Heart right ventricle (tissue), 16 donors: ENCODE results near the gene SLC2A4RG. TPM values are rescaled to one million over a fixed set of nuclear protein-coding genes. Genes with fewer than 3 reads are reported as not detected.

Source experiments
- ATAC-seq, 8 donors: fragments of 200-7000 bp; cut with Tn5 transposase; one replicate each; pipeline ENCODE4 v1.9.1; 2020; ENCODE audit warnings: mild to moderate bottlenecking in 8 of 8, moderate library complexity in 8 of 8, moderate number of reproducible peaks in 1 of 8
- DNase-seq, 2 donors: peaks; one replicate each; pipeline ENCODE4 v3.0.0-alpha.2; 2020
- H3K27ac ChIP-seq, 10 donors: fragments of 200-600 bp; sonication (generic) in 2 of 10; one replicate each; pipeline versions ENCODE4 v1.5.0 to v1.8.0; 2020 to 2022; ENCODE audit warnings: mild to moderate bottlenecking in 3 of 10
- H3K27me3 ChIP-seq, 7 donors: fragments of 200-600 bp; one replicate each; pipeline ENCODE4 v1.8.0; 2021 to 2022; ENCODE audit warnings: mild to moderate bottlenecking in 2 of 7
- H3K36me3 ChIP-seq, 9 donors: fragments of 200-600 bp; sonication (generic) in 1 of 9; one replicate each; pipeline versions ENCODE4 v1.5.0 to v1.8.0; 2020 to 2022; ENCODE audit warnings: mild to moderate bottlenecking in 2 of 9
- H3K4me1 ChIP-seq, 9 donors: fragments of 200-600 bp; sonication (generic) in 1 of 9; one replicate each; pipeline versions ENCODE4 v1.5.0 to v1.8.0; 2020 to 2022; ENCODE audit warnings: mild to moderate bottlenecking in 4 of 9
- H3K4me3 ChIP-seq, 10 donors: fragments of 200-600 bp; sonication (generic) in 2 of 10; one replicate each; pipeline versions ENCODE4 v1.5.0 to v1.8.0; 2020 to 2022; ENCODE audit warnings: mild to moderate bottlenecking in 7 of 10, moderate library complexity in 2 of 10
- H3K9me3 ChIP-seq, 11 donors: fragments of 200-600 bp in 10 of 11; sonication (generic) in 2 of 11; one replicate each; pipeline versions ENCODE4 v1.5.0 to v1.8.0; 2013 to 2022; ENCODE audit warnings: mild to moderate bottlenecking in 2 of 11, control low read depth in 1 of 11, moderate library complexity in 1 of 11
- WGBS, 2 donors: extraction: QIAGEN DNeasy Blood & Tissue Kit; methylation state at CpG; one replicate each; pipeline ENCODE4 v1.1.7; 2013; ENCODE audit warnings: inconsistent platforms in 1 of 2; 5-methylcytosine and 5-hydroxymethylcytosine counted together
- intact Hi-C, 10 donors: fragments of 100-400 bp; cut with DNase I; formaldehyde crosslinking; loops; one replicate each; pipeline versions ENCODE4 v1.11.1 to v1.14.2; 2022
- long read RNA-seq, 3 donors: library from polyadenylated mRNA; unstranded; transcript quantifications; one replicate each; pipeline ENCODE4 v2.0.0, GENCODE V29; 2020 to 2021
- polyA plus RNA-seq, 2 donors: library from polyadenylated mRNA; stranded (reverse); fragments of 200-250 nt; gene quantifications; one replicate each; pipeline ENCODE4 v1.2.3, GENCODE V29; 2013
- total RNA-seq, 10 donors: library from RNA; stranded (reverse); fragmentation: NEBNext Ultra II Directional in 3 of 10; extraction: Animal tissue kit (Norgen Biotek cat#: 25700) in 3 of 10; gene quantifications; one replicate each; pipeline versions ENCODE4 v1.2.1 to v1.2.4, GENCODE V29; 2021 to 2023
- TF ChIP-seq, protein P1 (sequence below), 9 donors: fragments of 200-600 bp; sonication (generic) in 2 of 9; IDR thresholded peaks; one replicate each; pipeline versions ENCODE4 v1.5.0 to v1.8.0; 2021 to 2022; ENCODE audit warnings: antibody characterized with exemption in 9 of 9, mild to moderate bottlenecking in 5 of 9, moderate library complexity in 1 of 9
- donor health status: Arrhythmogenic right ventricular cardiomyopathy.
- donor health status: ischemic (EF 13 %, LVEDD 7.1; RV severe dilation, severe dysfunction).
- donor health status: healthy with polysubstance abuse.
- donor health status: DM: no; HTN: yes; CAD: no.
- donor health status: DM: no; HTN: no; CAD: no.
- donor health status: ischemic (EF 25% LVEDD 6.9; RV normal size, moderate dysfunction).
- donor health status: ischemic (EF 25% LVEDD 5.7; RV mildly dilated, moderate dysfunction).
- donor health status: healthy.
- donor health status: DM: yes; HTN: yes; CAD: no.
- donor health status: Ischemic cardiomyopathy.
- donor health status: ischemic (EF 35%, LVEDD 5.7; RV mildly dilated, moderate dysfunction).
- donor health status: nonischemic (EF 11% LVEDD 7.7; RV severe dilation, severe dysfunction).
- donor health status: DM: yes; HTN: yes; CAD: no.
- donor health status: PGD.
- donor health status: ischemic (EF 29% LVEDD 5.4; RV normal size, mild dysfunction).
- donor health status: nonischemic (EF 23%, LVEDD 6.1; RV moderate dilation, normal function).

SLC2A4RG gene, protein sequence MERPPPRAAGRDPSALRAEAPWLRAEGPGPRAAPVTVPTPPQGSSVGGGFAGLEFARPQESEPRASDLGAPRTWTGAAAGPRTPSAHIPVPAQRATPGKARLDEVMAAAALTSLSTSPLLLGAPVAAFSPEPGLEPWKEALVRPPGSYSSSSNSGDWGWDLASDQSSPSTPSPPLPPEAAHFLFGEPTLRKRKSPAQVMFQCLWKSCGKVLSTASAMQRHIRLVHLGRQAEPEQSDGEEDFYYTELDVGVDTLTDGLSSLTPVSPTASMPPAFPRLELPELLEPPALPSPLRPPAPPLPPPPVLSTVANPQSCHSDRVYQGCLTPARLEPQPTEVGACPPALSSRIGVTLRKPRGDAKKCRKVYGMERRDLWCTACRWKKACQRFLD
- total RNA-seq (10 to 100 TPM; 64.4 to 85.3 (median 76.8) TPM), polyA plus RNA-seq (100 to 1,000 TPM in 1 of 2 donors, 10 to 100 TPM in 1; 36.3 to 114 TPM)
- long read RNA-seq, donor 1, transcript SLC2A4RG-201 (8 exons, 1,731 nt), result major isoform, 26 of 58 reads
- long read RNA-seq, donor 1, partial matches to known transcripts, result 23 of 58 reads
- long read RNA-seq, donor 1, other reads (novel, unspliced or antisense), result 5 of 58 reads
- long read RNA-seq, donor 2, transcript SLC2A4RG-201 (8 exons, 1,731 nt), result major isoform, 40 of 100 reads
- long read RNA-seq, donor 2, transcript SLC2A4RG-208 (2 exons, 502 nt), result minor isoform, 5 of 100 reads
- long read RNA-seq, donor 2, partial matches to known transcripts, result 11 of 100 reads
- long read RNA-seq, donor 2, other reads (novel, unspliced or antisense), result 44 of 100 reads
- long read RNA-seq, donor 3, partial matches to known transcripts, result 17 of 21 reads
- long read RNA-seq, donor 3, other reads (novel, unspliced or antisense), result 4 of 21 reads

DNA sequence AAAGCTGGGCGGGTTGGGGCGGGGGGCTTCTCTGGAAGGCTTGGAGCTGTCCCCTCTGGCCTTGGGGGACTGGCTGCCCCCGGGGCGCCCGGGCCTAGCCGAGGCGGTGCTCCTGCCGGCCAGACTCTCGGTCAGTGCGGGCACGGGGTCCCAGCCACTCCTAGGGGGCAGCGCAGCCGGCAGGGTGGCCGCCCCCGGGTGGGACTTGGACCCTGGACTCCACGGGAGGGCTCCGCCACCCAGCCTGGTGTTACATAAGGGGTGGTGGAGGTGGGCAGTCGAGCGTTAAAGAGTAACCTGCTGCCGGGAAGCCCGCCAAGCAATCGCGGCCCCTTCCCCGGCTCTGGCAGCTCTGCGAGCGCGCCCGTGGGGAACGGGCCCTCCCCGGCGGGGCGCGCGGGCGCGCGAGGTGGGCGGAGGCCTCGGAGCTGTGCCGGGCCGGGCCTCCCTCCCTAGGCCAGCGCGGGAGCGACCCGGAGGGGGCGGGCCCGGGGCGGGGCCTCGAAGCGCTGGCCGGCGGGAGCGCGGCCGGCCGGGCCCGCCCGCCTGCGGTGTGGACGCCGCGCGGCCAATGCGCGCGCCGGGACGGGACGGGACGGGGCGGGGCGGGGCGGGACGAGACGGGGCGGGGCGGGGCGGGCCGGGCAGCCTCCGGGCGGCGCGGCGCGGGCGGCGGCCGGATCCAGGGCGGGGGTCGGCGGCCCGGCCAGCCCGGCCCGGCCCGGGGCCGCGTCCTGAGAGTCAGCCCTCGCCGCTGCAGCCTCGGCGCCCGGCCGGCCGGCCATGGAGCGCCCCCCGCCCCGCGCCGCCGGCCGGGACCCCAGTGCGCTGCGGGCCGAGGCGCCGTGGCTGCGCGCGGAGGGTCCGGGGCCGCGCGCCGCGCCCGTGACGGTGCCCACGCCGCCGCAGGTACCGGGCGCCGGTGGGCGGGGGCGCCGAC, at the start of gene SLC2A4RG:
TSS of gene SLC2A4RG (plus strand) at position 647 of the 940 bp plus-strand sequence. CDS start at position 784, 137 bp downstream.
- intact Hi-C loops, result loop anchor here in 1 of 10 donors (10.0 kb wide), 1 partner anchor 85 kb away; the partner anchor contains the start of genes RTEL1 and STMN3
- no peaks in the 10 kb centered on the region for H3K9me3 ChIP-seq
- DNase-seq, result peak; percentile 79 to 85
- TF ChIP-seq, protein P1, sequence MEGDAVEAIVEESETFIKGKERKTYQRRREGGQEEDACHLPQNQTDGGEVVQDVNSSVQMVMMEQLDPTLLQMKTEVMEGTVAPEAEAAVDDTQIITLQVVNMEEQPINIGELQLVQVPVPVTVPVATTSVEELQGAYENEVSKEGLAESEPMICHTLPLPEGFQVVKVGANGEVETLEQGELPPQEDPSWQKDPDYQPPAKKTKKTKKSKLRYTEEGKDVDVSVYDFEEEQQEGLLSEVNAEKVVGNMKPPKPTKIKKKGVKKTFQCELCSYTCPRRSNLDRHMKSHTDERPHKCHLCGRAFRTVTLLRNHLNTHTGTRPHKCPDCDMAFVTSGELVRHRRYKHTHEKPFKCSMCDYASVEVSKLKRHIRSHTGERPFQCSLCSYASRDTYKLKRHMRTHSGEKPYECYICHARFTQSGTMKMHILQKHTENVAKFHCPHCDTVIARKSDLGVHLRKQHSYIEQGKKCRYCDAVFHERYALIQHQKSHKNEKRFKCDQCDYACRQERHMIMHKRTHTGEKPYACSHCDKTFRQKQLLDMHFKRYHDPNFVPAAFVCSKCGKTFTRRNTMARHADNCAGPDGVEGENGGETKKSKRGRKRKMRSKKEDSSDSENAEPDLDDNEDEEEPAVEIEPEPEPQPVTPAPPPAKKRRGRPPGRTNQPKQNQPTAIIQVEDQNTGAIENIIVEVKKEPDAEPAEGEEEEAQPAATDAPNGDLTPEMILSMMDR (IDR thresholded peaks at IDR 0.05), result no peak
- peak within 1 kb of the TSS; percentile 38 to 86 (median 72) for H3K4me3 ChIP-seq
- peaks cover 31 to 52% (median 38%) of the 10 kb centered on the region in 9 donors for H3K4me1 ChIP-seq
- peaks cover 0 to 59% (median 25%) of the 10 kb centered on the region in 9 donors for H3K36me3 ChIP-seq
- WGBS, 2 donors, result 0 to 1% methylated on average over 72 to 121 of the region's 136 CpGs
- ATAC-seq, result peak; percentile 60 to 82 (median 67)
- H3K27ac ChIP-seq, result peak within 1 kb of the TSS; percentile 86 to 98 (median 95)
- peaks cover 0 to 19% (median 0%) of the 10 kb centered on the region in 7 donors for H3K27me3 ChIP-seq

DNA sequence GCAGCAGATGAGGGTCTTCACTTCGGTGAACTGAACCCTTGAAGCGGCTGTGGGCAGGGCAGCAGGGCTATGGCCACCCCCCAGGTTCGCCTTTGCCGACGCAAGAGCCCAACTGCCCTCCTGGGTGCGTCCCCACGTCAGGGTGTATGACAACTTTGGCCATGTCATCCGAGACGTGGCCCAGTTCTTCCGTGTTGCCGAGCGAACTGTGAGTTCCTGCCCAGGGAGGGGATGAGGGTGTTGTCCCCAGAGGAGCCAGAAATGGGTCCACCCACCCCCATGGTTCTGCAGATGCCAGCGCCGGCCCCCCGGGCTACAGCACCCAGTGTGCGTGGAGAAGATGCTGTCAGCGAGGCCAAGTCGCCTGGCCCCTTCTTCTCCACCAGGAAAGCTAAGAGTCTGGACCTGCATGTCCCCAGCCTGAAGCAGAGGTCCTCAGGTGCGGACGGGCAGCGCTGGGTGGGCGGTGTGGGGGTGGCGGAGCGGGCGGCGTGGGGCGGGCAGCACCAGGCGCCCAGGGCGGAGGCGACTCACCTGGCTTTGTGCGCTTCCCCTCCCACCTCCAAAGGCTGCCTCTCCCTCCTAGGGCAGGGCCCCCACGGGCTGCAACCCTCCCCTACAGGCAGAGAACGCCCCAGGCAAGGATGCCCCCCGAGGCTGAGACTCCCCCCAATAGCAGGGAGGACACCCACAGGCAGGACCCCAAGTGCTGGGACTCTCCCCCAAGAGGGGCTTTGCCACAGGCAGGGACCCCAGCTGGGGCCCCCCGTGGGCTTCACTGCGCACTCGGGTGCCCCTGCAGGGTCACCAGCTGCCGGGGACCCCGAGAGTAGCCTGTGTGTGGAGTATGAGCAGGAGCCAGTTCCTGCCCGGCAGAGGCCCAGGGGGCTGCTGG, 49.3 kb upstream of the SLC2A4RG start:
- Histone ChIP-seq H3K9me3 (no peaks in the 10 kb centered on the region), H3K27me3 (no peaks in the 10 kb centered on the region), H3K4me3 (no peak overlapping the region), H3K36me3 (peaks cover 0 to 23% (median 5%) of the 10 kb centered on the region in 9 donors), H3K4me1 (peaks cover 27 to 57% (median 46%) of the 10 kb centered on the region in 9 donors), H3K27ac (peak overlapping the region in 1 of 10 donors; percentile 96)
- WGBS, 2 donors, result 92 to 93% methylated on average over 36 to 40 of the region's 40 CpGs
- no peak for ATAC-seq
- TF ChIP-seq, protein P1 (IDR thresholded peaks at IDR 0.05), result no peak
- intact Hi-C loops, result no loop called here
- no peak for DNase-seq

DNA sequence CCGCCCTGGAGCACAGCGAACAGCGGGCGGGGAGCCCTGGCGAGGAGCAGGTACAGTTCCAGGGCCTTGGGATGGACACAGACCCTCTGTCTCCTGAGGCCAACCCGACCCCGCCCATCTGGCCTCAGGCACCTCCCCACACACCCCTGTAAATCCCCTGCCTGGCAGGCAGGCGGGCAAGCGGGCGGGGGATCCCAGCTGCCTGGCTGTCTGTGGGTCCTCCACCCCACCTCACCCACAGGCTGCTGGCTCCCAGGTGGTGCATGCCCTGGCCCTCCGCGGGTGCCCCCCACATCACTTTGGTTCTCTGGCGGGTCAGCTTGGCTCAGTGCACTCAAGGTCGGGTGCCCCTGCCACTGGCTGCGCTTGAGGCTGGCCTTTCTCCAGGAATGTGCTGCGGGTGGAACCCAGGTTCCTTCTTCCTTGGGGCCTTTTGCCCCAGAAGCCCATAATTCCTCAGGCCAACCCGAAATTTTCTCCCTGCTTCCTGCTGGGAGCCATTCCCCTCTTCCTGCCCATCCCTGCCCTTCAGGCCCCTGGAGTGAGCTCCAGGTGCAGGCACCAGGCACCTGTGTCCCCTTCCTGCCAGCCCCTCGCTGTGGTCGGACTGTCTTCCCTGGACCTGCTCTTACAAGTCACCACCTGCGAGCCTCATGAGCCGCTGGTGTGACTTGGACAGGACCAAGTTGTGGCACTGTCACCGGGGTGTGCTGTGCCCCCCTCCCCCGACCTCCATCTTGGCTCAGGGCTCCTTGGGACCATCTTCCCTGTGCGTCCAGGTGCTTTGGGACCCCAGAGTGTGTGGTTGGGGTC, 48.5 kb upstream of the SLC2A4RG start:
- H3K4me3 ChIP-seq, result no peak overlapping the region
- H3K4me1 ChIP-seq, result peaks cover 28 to 56% (median 48%) of the 10 kb centered on the region in 9 donors
- ATAC-seq, result no peak
- H3K36me3 ChIP-seq, result peaks cover 0 to 26% (median 5%) of the 10 kb centered on the region in 9 donors
- peak overlapping the region in 2 of 10 donors; percentile 7 to 44 for H3K27ac ChIP-seq
- H3K9me3 ChIP-seq, result no peaks in the 10 kb centered on the region
- peak in 1 of 2 donors; percentile 7 for DNase-seq
- H3K27me3 ChIP-seq, result no peaks in the 10 kb centered on the region
- TF ChIP-seq, protein P1 (IDR thresholded peaks at IDR 0.05), result no peak
- 86 to 87% methylated on average over 24 of the region's 24 CpGs for WGBS, 2 donors
- intact Hi-C loops, result no loop called here
